ENCODE data around the gene PPT1.

DNA sequence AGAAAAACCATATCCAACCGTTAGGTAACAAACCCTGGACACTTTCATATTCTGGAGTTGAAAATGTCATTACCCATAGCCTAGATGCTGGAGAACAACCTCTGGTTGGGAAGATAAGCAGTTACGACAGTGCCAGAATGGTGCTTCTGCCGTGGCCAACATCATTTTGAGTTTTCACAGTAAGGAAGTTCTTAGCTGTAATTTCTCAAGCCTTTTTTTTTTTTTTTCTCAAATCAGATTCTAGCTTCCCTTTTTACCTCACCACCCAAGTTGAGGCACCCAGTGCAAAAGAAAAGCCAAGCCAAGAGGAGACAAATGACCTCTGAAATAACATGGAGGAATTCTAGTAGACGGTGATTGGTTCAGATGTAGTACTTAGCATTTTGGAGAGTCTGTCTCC lies 21.8 kb downstream of the PPT1 start:
- TF ChIP-seq, protein P1, sequence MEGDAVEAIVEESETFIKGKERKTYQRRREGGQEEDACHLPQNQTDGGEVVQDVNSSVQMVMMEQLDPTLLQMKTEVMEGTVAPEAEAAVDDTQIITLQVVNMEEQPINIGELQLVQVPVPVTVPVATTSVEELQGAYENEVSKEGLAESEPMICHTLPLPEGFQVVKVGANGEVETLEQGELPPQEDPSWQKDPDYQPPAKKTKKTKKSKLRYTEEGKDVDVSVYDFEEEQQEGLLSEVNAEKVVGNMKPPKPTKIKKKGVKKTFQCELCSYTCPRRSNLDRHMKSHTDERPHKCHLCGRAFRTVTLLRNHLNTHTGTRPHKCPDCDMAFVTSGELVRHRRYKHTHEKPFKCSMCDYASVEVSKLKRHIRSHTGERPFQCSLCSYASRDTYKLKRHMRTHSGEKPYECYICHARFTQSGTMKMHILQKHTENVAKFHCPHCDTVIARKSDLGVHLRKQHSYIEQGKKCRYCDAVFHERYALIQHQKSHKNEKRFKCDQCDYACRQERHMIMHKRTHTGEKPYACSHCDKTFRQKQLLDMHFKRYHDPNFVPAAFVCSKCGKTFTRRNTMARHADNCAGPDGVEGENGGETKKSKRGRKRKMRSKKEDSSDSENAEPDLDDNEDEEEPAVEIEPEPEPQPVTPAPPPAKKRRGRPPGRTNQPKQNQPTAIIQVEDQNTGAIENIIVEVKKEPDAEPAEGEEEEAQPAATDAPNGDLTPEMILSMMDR (IDR thresholded peaks at IDR 0.05; ENCODE audit: borderline replicate concordance, extremely low read depth, low read length, poor library complexity, severe bottlenecking), result no peak
- no peak for TF ChIP-seq EZH2 (IDR thresholded peaks at IDR 0.05; ENCODE audit: borderline replicate concordance, low read depth, low read length, severe bottlenecking)
